ENCODE results near the gene LIFR. TPM values are rescaled to one million over a fixed set of nuclear protein-coding genes. Genes with fewer than 3 reads are reported as not detected.

The LIFR gene
- total RNA-seq, 4 donors from 2014 or later: 73.3 to 269 (median 185) TPM

GRCh38 chr5:38446029-38446522, 110.4 kb downstream of the LIFR start:
- TF ChIP-seq CTCF (IDR thresholded peaks at IDR 0.05; ENCODE audit: low read depth): no peak

GRCh38 chr5:38445374-38446028, 110.9 kb downstream of the LIFR start:
- no peak for TF ChIP-seq CTCF (IDR thresholded peaks at IDR 0.05; ENCODE audit: low read depth)

GRCh38 chr5:38443390-38443789, 113.1 kb downstream of the LIFR start:
- TF ChIP-seq CTCF (IDR thresholded peaks at IDR 0.05; ENCODE audit: low read depth): no peak

GRCh38 chr5:38442247-38442573, 114.2 kb downstream of the LIFR start:
- TF ChIP-seq CTCF (IDR thresholded peaks at IDR 0.05; ENCODE audit: low read depth): no peak

GRCh38 chr5:38441453-38442246, 114.8 kb downstream of the LIFR start:
- TF ChIP-seq CTCF (IDR thresholded peaks at IDR 0.05; ENCODE audit: low read depth): no peak

- no peak for TF ChIP-seq CTCF (IDR thresholded peaks at IDR 0.05; ENCODE audit: low read depth)
Observed at GRCh38 chr5:38438757-38439156, 117.7 kb downstream of the LIFR start.

- TF ChIP-seq CTCF (IDR thresholded peaks at IDR 0.05; ENCODE audit: low read depth): no peak
Observed at GRCh38 chr5:38434966-38435705, 121.3 kb downstream of the LIFR start.

Measured in subcutaneous adipose tissue (tissue), 4 donors.